Naive thymus-derived CD8-positive, alpha-beta T cell (primary cell): Measurements from ENCODE around the gene BTBD9. TPM values are rescaled to one million over a fixed set of nuclear protein-coding genes. Genes with fewer than 3 reads are reported as not detected.
"Not testable (repeated sequence)": the region's sequence is repeated elsewhere in the genome, so short reads cannot be mapped to it uniquely, and the experiment has no call there.

ENCODE experiments used
- ATAC-seq, 2 donors: fragments of 150-1000 bp; cut with Tn5 transposase in 1 of 2; sonication (Bioruptor Pico), chemical (Tn5 transposase) in 1 of 2; 1 replicate in 1 of 2; 2 replicates in 1 of 2; pipeline ENCODE4 v1.10.0; 2021; ENCODE audit warnings: mild to moderate bottlenecking in 2 of 2, moderate library complexity in 2 of 2
- POLR2A ChIA-PET: fragments of 350-600 bp; sonication (Branson Sonifier 250); formaldehyde crosslinking; loops from one replicate; lab custom pipeline; 2021; ENCODE audit warnings: antibody characterized with exemption; lab: Charles Lee
- DNase-seq, 10 donors: peaks; one replicate each; pipeline versions ENCODE4 v3.0.0 to v3.0.0-alpha.2; 2020 to 2022
- H3K27ac Mint-ChIP-seq, 10 donors: one replicate each; pipeline ENCODE4 v1.8.0; 2020 to 2022; ENCODE audit warnings: mild to moderate bottlenecking in 10 of 10, mixed read lengths in 10 of 10, moderate library complexity in 4 of 10, inconsistent platforms in 1 of 10
- H3K27me3 Mint-ChIP-seq, 5 donors: one replicate each; pipeline ENCODE4 v1.8.0; 2021 to 2022; ENCODE audit warnings: mixed read lengths in 5 of 5
- H3K36me3 Mint-ChIP-seq, 3 donors: one replicate each; pipeline ENCODE4 v1.8.0; 2020 to 2022; ENCODE audit warnings: mixed read lengths in 3 of 3, mild to moderate bottlenecking in 2 of 3, inconsistent platforms in 1 of 3
- H3K4me1 Mint-ChIP-seq, 4 donors: one replicate each; pipeline ENCODE4 v1.8.0; 2021 to 2022; ENCODE audit warnings: mixed read lengths in 4 of 4
- H3K4me3 Mint-ChIP-seq, 10 donors: one replicate each; pipeline ENCODE4 v1.8.0; 2020 to 2022; ENCODE audit warnings: mild to moderate bottlenecking in 10 of 10, mixed read lengths in 10 of 10, moderate library complexity in 6 of 10, inconsistent platforms in 1 of 10
- H3K9me3 Mint-ChIP-seq, 9 donors: one replicate each; pipeline ENCODE4 v1.8.0; 2020 to 2022; ENCODE audit warnings: mixed read lengths in 9 of 9, mild to moderate bottlenecking in 3 of 9, inconsistent platforms in 1 of 9, moderate library complexity in 1 of 9
- polyA plus RNA-seq, 3 donors: library from polyadenylated mRNA; unstranded; fragments of 300-500 nt; fragmentation: Illumina TruSeq; gene quantifications; one replicate each; pipeline ENCODE4 v1.2.3, GENCODE V29; 2021
- total RNA-seq, 8 experiments: library from RNA in 2 of 8; stranded (reverse) in 2 of 8; gene quantifications; one replicate each; pipeline ENCODE4 v1.2.3 and lab custom pipeline; 2021 to 2026

The BTBD9 gene
- total and polyA plus RNA-seq, 5 experiments from 2014 or later: 9.3 to 32.2 (median 10.6) TPM

GRCh38 chr6:38141085-38141484, 498.6 kb downstream of the BTBD9 start:
- peaks cover 0 to 42% (median 0%) of the 10 kb centered on the region in 3 donors for H3K36me3 Mint-ChIP-seq
- no peaks in the 10 kb centered on the region for H3K9me3 Mint-ChIP-seq
- no peak for DNase-seq
- no peak overlapping the region for H3K4me3 Mint-ChIP-seq
- no peaks in the 10 kb centered on the region for H3K27me3 Mint-ChIP-seq
- peak overlapping the region in 2 of 10 donors; percentile 43 to 55 for H3K27ac Mint-ChIP-seq
- peaks cover 19 to 53% (median 29%) of the 10 kb centered on the region in 4 donors for H3K4me1 Mint-ChIP-seq
- ATAC-seq: no peak
- POLR2A ChIA-PET: no interaction called here

GRCh38 chr6:38138374-38138773, 501.4 kb downstream of the BTBD9 start:
- peaks cover 22 to 57% (median 33%) of the 10 kb centered on the region in 4 donors for H3K4me1 Mint-ChIP-seq
- POLR2A ChIA-PET: no interaction called here
- peaks cover 0 to 40% (median 0%) of the 10 kb centered on the region in 3 donors for H3K36me3 Mint-ChIP-seq
- no peaks in the 10 kb centered on the region for H3K27me3 Mint-ChIP-seq
- H3K27ac Mint-ChIP-seq: peak overlapping the region in 2 of 10 donors; percentile 0 to 75
- ATAC-seq: no peak
- DNase-seq: no peak
- no peak overlapping the region for H3K4me3 Mint-ChIP-seq
- no peaks in the 10 kb centered on the region for H3K9me3 Mint-ChIP-seq

- POLR2A ChIA-PET: no interaction called here
- no peak for DNase-seq
- ATAC-seq: no peak
- peak overlapping the region in 2 of 10 donors; percentile 77 to 78 for H3K27ac Mint-ChIP-seq
- H3K9me3 Mint-ChIP-seq: no peaks in the 10 kb centered on the region
- H3K36me3 Mint-ChIP-seq: peaks cover 0 to 40% (median 0%) of the 10 kb centered on the region in 3 donors
- peaks cover 22 to 63% (median 33%) of the 10 kb centered on the region in 4 donors for H3K4me1 Mint-ChIP-seq
- H3K27me3 Mint-ChIP-seq: no peaks in the 10 kb centered on the region
- H3K4me3 Mint-ChIP-seq: no peak overlapping the region
Observed at GRCh38 chr6:38137608-38138265, 502.0 kb downstream of the BTBD9 start.

- H3K4me3 Mint-ChIP-seq: no peak overlapping the region
- POLR2A ChIA-PET: no interaction called here
- H3K27me3 Mint-ChIP-seq: no peaks in the 10 kb centered on the region
- peak overlapping the region in 2 of 10 donors; percentile 46 to 78 for H3K27ac Mint-ChIP-seq
- peaks cover 0 to 43% (median 0%) of the 10 kb centered on the region in 3 donors for H3K36me3 Mint-ChIP-seq
- H3K9me3 Mint-ChIP-seq: no peaks in the 10 kb centered on the region
- no peak for DNase-seq
- H3K4me1 Mint-ChIP-seq: peaks cover 26 to 65% (median 33%) of the 10 kb centered on the region in 4 donors
- no peak for ATAC-seq
Observed at GRCh38 chr6:38136547-38136946, 503.2 kb downstream of the BTBD9 start.

GRCh38 chr6:38134704-38135088, 505.0 kb downstream of the BTBD9 start:
- peaks cover 0 to 2% (median 0%) of the 10 kb centered on the region in 9 donors for H3K9me3 Mint-ChIP-seq
- H3K4me3 Mint-ChIP-seq: no peak overlapping the region
- ATAC-seq (no peak), DNase-seq (no peak)
- H3K27me3 Mint-ChIP-seq: no peaks in the 10 kb centered on the region
- H3K27ac Mint-ChIP-seq: peak overlapping the region in 1 of 10 donors; percentile 23
- H3K36me3 Mint-ChIP-seq: peaks cover 0 to 42% (median 3%) of the 10 kb centered on the region in 3 donors
- POLR2A ChIA-PET: no interaction called here
- H3K4me1 Mint-ChIP-seq: peaks cover 31 to 76% (median 41%) of the 10 kb centered on the region in 4 donors

GRCh38 chr6:38133932-38134703, 505.6 kb downstream of the BTBD9 start:
- peak overlapping the region in 1 of 10 donors; percentile 23 for H3K27ac Mint-ChIP-seq
- POLR2A ChIA-PET: no interaction called here
- no peaks in the 10 kb centered on the region for H3K27me3 Mint-ChIP-seq
- ATAC-seq (no peak), DNase-seq (no peak)
- H3K9me3 Mint-ChIP-seq: peaks cover 0 to 4% (median 0%) of the 10 kb centered on the region in 9 donors
- H3K36me3 Mint-ChIP-seq: peaks cover under 1 to 41% (median 8%) of the 10 kb centered on the region in 3 donors
- H3K4me3 Mint-ChIP-seq: no peak overlapping the region
- peaks cover 31 to 76% (median 42%) of the 10 kb centered on the region in 4 donors for H3K4me1 Mint-ChIP-seq

- peaks cover 0 to 4% (median 0%) of the 10 kb centered on the region in 9 donors for H3K9me3 Mint-ChIP-seq
- ATAC-seq (no peak), DNase-seq (no peak)
- H3K27me3 Mint-ChIP-seq: no peaks in the 10 kb centered on the region
- peaks cover 29 to 69% (median 44%) of the 10 kb centered on the region in 4 donors for H3K4me1 Mint-ChIP-seq
- no peak overlapping the region for H3K4me3 Mint-ChIP-seq
- H3K36me3 Mint-ChIP-seq: peaks cover 7 to 41% (median 20%) of the 10 kb centered on the region in 3 donors
- POLR2A ChIA-PET: no interaction called here
- peak overlapping the region in 3 of 10 donors; percentile 9 to 35 (median 11) for H3K27ac Mint-ChIP-seq
Observed at GRCh38 chr6:38131527-38131965, 508.2 kb downstream of the BTBD9 start.

- Mint-ChIP-seq H3K9me3 (peaks cover 0 to 8% (median 0%) of the 10 kb centered on the region in 9 donors), H3K4me1 (peaks cover 24 to 48% (median 34%) of the 10 kb centered on the region in 4 donors), H3K36me3 (peaks cover 25 to 57% (median 42%) of the 10 kb centered on the region in 3 donors), H3K27me3 (no peaks in the 10 kb centered on the region), H3K4me3 (no peak overlapping the region), H3K27ac (no peak overlapping the region)
- ATAC-seq: no peak
- POLR2A ChIA-PET: no interaction called here
- no peak for DNase-seq
Observed at GRCh38 chr6:38127284-38127683, 512.4 kb downstream of the BTBD9 start.

- POLR2A ChIA-PET, H3K27ac Mint-ChIP-seq, H3K27me3 Mint-ChIP-seq, ATAC-seq, H3K9me3 Mint-ChIP-seq, DNase-seq, H3K4me3 Mint-ChIP-seq: not testable (repeated sequence)
- peaks cover 10 to 31% (median 18%) of the 10 kb centered on the region in 4 donors for H3K4me1 Mint-ChIP-seq
- peaks cover 35 to 71% (median 56%) of the 10 kb centered on the region in 3 donors for H3K36me3 Mint-ChIP-seq
Observed at GRCh38 chr6:38124224-38124926, 515.4 kb downstream of the BTBD9 start.

- POLR2A ChIA-PET: no interaction called here
Observed at GRCh38 chr6:38119516-38119915, 520.2 kb downstream of the BTBD9 start.

GRCh38 chr6:38118791-38119365, 520.9 kb downstream of the BTBD9 start:
- peaks cover 0 to 2% (median 0%) of the 10 kb centered on the region in 9 donors for H3K9me3 Mint-ChIP-seq
- ATAC-seq (no peak), DNase-seq (no peak)
- POLR2A ChIA-PET: no interaction called here
- no peak overlapping the region for H3K27ac Mint-ChIP-seq
- peaks cover 17 to 78% (median 51%) of the 10 kb centered on the region in 3 donors for H3K36me3 Mint-ChIP-seq
- H3K4me3 Mint-ChIP-seq: no peak overlapping the region
- H3K27me3 Mint-ChIP-seq: no peaks in the 10 kb centered on the region
- peaks cover 0 to 31% (median 17%) of the 10 kb centered on the region in 4 donors for H3K4me1 Mint-ChIP-seq

More at GRCh38 chr6:38119516-38119915, 520.2 kb downstream of the BTBD9 start:
- no peak for DNase-seq
- H3K4me3 Mint-ChIP-seq: no peak overlapping the region
- H3K36me3 Mint-ChIP-seq: peaks cover 17 to 79% (median 51%) of the 10 kb centered on the region in 3 donors
- H3K9me3 Mint-ChIP-seq: peaks cover 0 to 2% (median 0%) of the 10 kb centered on the region in 9 donors
- H3K27ac Mint-ChIP-seq: no peak overlapping the region
- no peak for ATAC-seq
- H3K4me1 Mint-ChIP-seq: peaks cover 0 to 27% (median 15%) of the 10 kb centered on the region in 4 donors
- H3K27me3 Mint-ChIP-seq: no peaks in the 10 kb centered on the region
